ENCODE measurements around the gene DDX47.

The DDX47 gene

GRCh38 chr12:12813120-12814101 is at the start of gene DDX47:
DDX47 (plus strand) TSS chr12:12813346; CDS start chr12:12813368, 22 bp downstream.
- Histone ChIP-seq H3K27ac (peak within 1 kb of the TSS; percentile 48), H3K79me2 (peaks cover 34% of the 10 kb centered on the region), H2AFZ (peak within 1 kb of the TSS; percentile 80), H3K27me3 (ENCODE audit: control insufficient read depth, insufficient read depth, low read length) (no peaks in the 10 kb centered on the region), H3K9ac (peak within 1 kb of the TSS; percentile 79), H3K4me1 (peaks cover 11% of the 10 kb centered on the region), H3K36me3 (ENCODE audit: control insufficient read depth, insufficient read depth, low read length) (no peaks in the 10 kb centered on the region), H3K9me3 (ENCODE audit: control insufficient read depth, low read length) (no peaks in the 10 kb centered on the region), H3K4me3 (ENCODE audit: low read depth, low read length) (peak within 1 kb of the TSS; percentile 99), H3K4me2 (ENCODE audit: low read length) (peak within 1 kb of the TSS; percentile 69)
- TF ChIP-seq, protein P1, sequence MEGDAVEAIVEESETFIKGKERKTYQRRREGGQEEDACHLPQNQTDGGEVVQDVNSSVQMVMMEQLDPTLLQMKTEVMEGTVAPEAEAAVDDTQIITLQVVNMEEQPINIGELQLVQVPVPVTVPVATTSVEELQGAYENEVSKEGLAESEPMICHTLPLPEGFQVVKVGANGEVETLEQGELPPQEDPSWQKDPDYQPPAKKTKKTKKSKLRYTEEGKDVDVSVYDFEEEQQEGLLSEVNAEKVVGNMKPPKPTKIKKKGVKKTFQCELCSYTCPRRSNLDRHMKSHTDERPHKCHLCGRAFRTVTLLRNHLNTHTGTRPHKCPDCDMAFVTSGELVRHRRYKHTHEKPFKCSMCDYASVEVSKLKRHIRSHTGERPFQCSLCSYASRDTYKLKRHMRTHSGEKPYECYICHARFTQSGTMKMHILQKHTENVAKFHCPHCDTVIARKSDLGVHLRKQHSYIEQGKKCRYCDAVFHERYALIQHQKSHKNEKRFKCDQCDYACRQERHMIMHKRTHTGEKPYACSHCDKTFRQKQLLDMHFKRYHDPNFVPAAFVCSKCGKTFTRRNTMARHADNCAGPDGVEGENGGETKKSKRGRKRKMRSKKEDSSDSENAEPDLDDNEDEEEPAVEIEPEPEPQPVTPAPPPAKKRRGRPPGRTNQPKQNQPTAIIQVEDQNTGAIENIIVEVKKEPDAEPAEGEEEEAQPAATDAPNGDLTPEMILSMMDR (IDR thresholded peaks at IDR 0.05), result peak; percentile 98

DNA sequence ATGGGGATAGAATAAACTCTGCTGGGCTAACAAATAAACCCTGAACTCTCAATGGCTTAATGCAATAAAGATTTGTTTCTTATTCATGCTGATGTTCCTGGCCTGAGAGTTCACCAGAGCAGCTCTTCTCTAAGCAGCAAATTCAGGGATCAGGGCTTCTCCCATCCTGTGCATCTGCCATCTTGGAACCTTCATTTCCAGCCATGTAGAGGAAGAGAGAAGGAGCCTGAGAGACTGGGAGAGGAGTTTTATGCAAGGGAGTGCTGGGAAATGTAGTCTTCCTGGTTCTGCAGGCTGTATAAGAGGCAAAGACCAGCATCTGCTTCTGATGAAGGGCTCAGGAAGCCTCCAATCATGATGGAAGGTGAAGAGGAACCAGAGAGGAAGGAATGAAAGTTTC is 48.3 kb upstream of the DDX47 start:
- no peaks in the 10 kb centered on the region for H3K36me3 ChIP-seq (ENCODE audit: control insufficient read depth, insufficient read depth, low read length)
- TF ChIP-seq, protein P1 (IDR thresholded peaks at IDR 0.05), result no peak
- H3K4me1 ChIP-seq, result no peaks in the 10 kb centered on the region
- no peak overlapping the region for H3K27ac ChIP-seq
- no peak overlapping the region for H2AFZ ChIP-seq
- H3K4me3 ChIP-seq (ENCODE audit: low read depth, low read length), result no peak overlapping the region
- peaks cover 3% of the 10 kb centered on the region for H3K79me2 ChIP-seq
- H3K27me3 ChIP-seq (ENCODE audit: control insufficient read depth, insufficient read depth, low read length), result no peaks in the 10 kb centered on the region
- no peak overlapping the region for H3K9ac ChIP-seq
- no peaks in the 10 kb centered on the region for H3K9me3 ChIP-seq (ENCODE audit: control insufficient read depth, low read length)
- no peak overlapping the region for H3K4me2 ChIP-seq (ENCODE audit: low read length)

- Histone ChIP-seq H3K9me3 (ENCODE audit: control insufficient read depth, low read length) (no peaks in the 10 kb centered on the region), H3K4me1 (no peaks in the 10 kb centered on the region), H3K27ac (no peak overlapping the region), H3K79me2 (no peaks in the 10 kb centered on the region), H3K36me3 (ENCODE audit: control insufficient read depth, insufficient read depth, low read length) (no peaks in the 10 kb centered on the region), H3K4me2 (ENCODE audit: low read length) (no peak overlapping the region), H3K9ac (no peak overlapping the region), H3K4me3 (ENCODE audit: low read depth, low read length) (no peak overlapping the region), H2AFZ (no peak overlapping the region), H3K27me3 (ENCODE audit: control insufficient read depth, insufficient read depth, low read length) (no peaks in the 10 kb centered on the region)
- TF ChIP-seq, protein P1 (IDR thresholded peaks at IDR 0.05), result no peak
Measured at GRCh38 chr12:12770262-12770661, 42.9 kb upstream of the DDX47 start.

DNA sequence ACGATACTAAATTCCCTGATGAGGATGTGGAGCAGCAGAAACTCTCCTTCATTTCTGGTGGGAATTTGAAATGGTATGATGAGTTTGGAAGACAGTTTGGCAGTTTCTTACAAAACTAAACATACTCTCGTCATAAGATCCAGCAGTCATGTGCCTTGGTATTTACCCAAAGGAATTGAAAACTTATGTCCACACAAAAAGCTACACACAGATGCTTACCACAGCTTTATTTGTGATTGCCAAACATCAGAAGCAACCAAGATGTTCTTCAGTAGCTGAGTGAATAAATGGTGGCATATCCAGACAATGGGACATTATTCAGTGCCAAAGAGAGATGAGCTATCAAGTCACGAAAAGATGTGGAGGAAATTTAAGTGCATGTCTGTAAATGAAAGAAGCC is 38.4 kb upstream of the DDX47 start:
- no peaks in the 10 kb centered on the region for H3K27me3 ChIP-seq (ENCODE audit: control insufficient read depth, insufficient read depth, low read length)
- no peaks in the 10 kb centered on the region for H3K4me1 ChIP-seq
- no peak overlapping the region for H3K4me2 ChIP-seq (ENCODE audit: low read length)
- H3K36me3 ChIP-seq (ENCODE audit: control insufficient read depth, insufficient read depth, low read length), result no peaks in the 10 kb centered on the region
- H3K4me3 ChIP-seq (ENCODE audit: low read depth, low read length), result no peak overlapping the region
- H3K9ac ChIP-seq, result no peak overlapping the region
- H3K79me2 ChIP-seq, result no peaks in the 10 kb centered on the region
- no peaks in the 10 kb centered on the region for H3K9me3 ChIP-seq (ENCODE audit: control insufficient read depth, low read length)
- H3K27ac ChIP-seq, result no peak overlapping the region
- H2AFZ ChIP-seq, result no peak overlapping the region
- TF ChIP-seq, protein P1 (IDR thresholded peaks at IDR 0.05), result no peak

Measured in parathyroid adenoma (tissue), 2 donors.